Measurements from ENCODE around the gene GPC5. TPM values are rescaled to one million over a fixed set of nuclear protein-coding genes. Genes with fewer than 3 reads are reported as not detected.

GPC5 gene
- total RNA-seq, 4 donors from 2014 or later = 0.24 to 30.8 (median 1.8) TPM; not detected in 1

GRCh38 chr13:91904597-91904996 lies 506.2 kb downstream of the GPC5 start:
- no peak overlapping the region for H3K27ac ChIP-seq
- no peaks in the 10 kb centered on the region for H3K36me3 ChIP-seq
- H3K4me1 ChIP-seq = no peaks in the 10 kb centered on the region
- TF ChIP-seq CTCF (IDR thresholded peaks at IDR 0.05) (no peak), POLR2A (IDR thresholded peaks at IDR 0.05) (no peak)
- intact Hi-C loops (cut with DNase I; ENCODE audit: low total_unique reads) = no loop called here
- H3K9me3 ChIP-seq = no peaks in the 10 kb centered on the region
- H3K27me3 ChIP-seq = no peaks in the 10 kb centered on the region
- no peak overlapping the region for H3K4me3 ChIP-seq
- no peak for DNase-seq

- Histone ChIP-seq H3K9me3 (no peaks in the 10 kb centered on the region), H3K4me1 (no peaks in the 10 kb centered on the region), H3K27ac (no peak overlapping the region), H3K36me3 (no peaks in the 10 kb centered on the region), H3K4me3 (no peak overlapping the region), H3K27me3 (no peaks in the 10 kb centered on the region)
- no peak for TF ChIP-seq POLR2A (IDR thresholded peaks at IDR 0.05)
- no peak for TF ChIP-seq CTCF (IDR thresholded peaks at IDR 0.05)
- DNase-seq = no peak
- intact Hi-C loops (cut with DNase I; ENCODE audit: low total_unique reads) = no loop called here
These were observed 509.0 kb downstream of the GPC5 start for GRCh38 chr13:91907398-91907797.

GRCh38 chr13:91909617-91910016 lies 511.2 kb downstream of the GPC5 start:
- Histone ChIP-seq H3K27ac (no peak overlapping the region), H3K27me3 (no peaks in the 10 kb centered on the region), H3K36me3 (no peaks in the 10 kb centered on the region), H3K9me3 (no peaks in the 10 kb centered on the region), H3K4me1 (no peaks in the 10 kb centered on the region), H3K4me3 (no peak overlapping the region)
- no peak for DNase-seq
- no peak for TF ChIP-seq POLR2A (IDR thresholded peaks at IDR 0.05)
- no peak for TF ChIP-seq CTCF (IDR thresholded peaks at IDR 0.05)
- intact Hi-C loops (cut with DNase I; ENCODE audit: low total_unique reads) = no loop called here

GRCh38 chr13:91922969-91923592 lies 524.7 kb downstream of the GPC5 start:
- Histone ChIP-seq H3K27ac (no peak overlapping the region), H3K4me1 (no peaks in the 10 kb centered on the region), H3K4me3 (no peak overlapping the region), H3K36me3 (no peaks in the 10 kb centered on the region), H3K27me3 (no peaks in the 10 kb centered on the region), H3K9me3 (no peaks in the 10 kb centered on the region)
- no peak for TF ChIP-seq CTCF (IDR thresholded peaks at IDR 0.05)
- TF ChIP-seq POLR2A (IDR thresholded peaks at IDR 0.05) = no peak
- intact Hi-C loops (cut with DNase I; ENCODE audit: low total_unique reads) = no loop called here
- no peak for DNase-seq

- TF ChIP-seq POLR2A (IDR thresholded peaks at IDR 0.05) = no peak
- no peak for TF ChIP-seq CTCF (IDR thresholded peaks at IDR 0.05)
- Histone ChIP-seq H3K36me3 (no peaks in the 10 kb centered on the region), H3K27me3 (no peaks in the 10 kb centered on the region), H3K9me3 (no peaks in the 10 kb centered on the region), H3K4me1 (no peaks in the 10 kb centered on the region), H3K4me3 (no peak overlapping the region), H3K27ac (no peak overlapping the region)
- DNase-seq = no peak
- intact Hi-C loops (cut with DNase I; ENCODE audit: low total_unique reads) = no loop called here
These were observed 532.3 kb downstream of the GPC5 start for GRCh38 chr13:91930687-91931086.

All from uterus (tissue), 4 donors.